GM18867 (cell line): ENCODE measurements around the gene MRTFB.
A peak's percentile ranks its signal among the peaks of the same experiment; 100 is the strongest.

Source experiments
- ATAC-seq: cut with Tn5 transposase; IDR thresholded peaks from one replicate; pipeline ENCODE4 v1.9.1; 2021; ENCODE audit warnings: mild to moderate bottlenecking, moderate library complexity; ENCODE audit not compliant: unreplicated experiment

MRTFB gene

GRCh38 chr16:14283786-14284185, 212.7 kb downstream of the MRTFB start:
- ATAC-seq, result no peak

- no peak for ATAC-seq
Measured at GRCh38 chr16:14284371-14284770, 213.3 kb downstream of the MRTFB start.

- ATAC-seq, result peak; percentile 38
Measured at GRCh38 chr16:14284930-14285512, 213.9 kb downstream of the MRTFB start.

- peak; percentile 75 for ATAC-seq
Measured at GRCh38 chr16:14285513-14286367, 214.6 kb downstream of the MRTFB start.

GRCh38 chr16:14286368-14287230, 215.5 kb downstream of the MRTFB start:
- peak; percentile 27 for ATAC-seq

GRCh38 chr16:14289692-14290340, 218.7 kb downstream of the MRTFB start:
- no peak for ATAC-seq

GRCh38 chr16:14291286-14291685, 220.2 kb downstream of the MRTFB start:
- ATAC-seq, result no peak

GRCh38 chr16:14292051-14292825, 221.1 kb downstream of the MRTFB start:
- no peak for ATAC-seq

GRCh38 chr16:14296663-14297062, 225.5 kb downstream of the MRTFB start:
- no peak for ATAC-seq

- ATAC-seq, result no peak
Measured at GRCh38 chr16:14298374-14299122, 227.4 kb downstream of the MRTFB start.

- ATAC-seq, result peak; percentile 40
Measured at GRCh38 chr16:14300705-14301168, 229.6 kb downstream of the MRTFB start.

GRCh38 chr16:14301169-14302030, 230.3 kb downstream of the MRTFB start:
- no peak for ATAC-seq

GRCh38 chr16:14302031-14302398, 230.9 kb downstream of the MRTFB start:
- peak; percentile 71 for ATAC-seq

GRCh38 chr16:14302399-14303181, 231.5 kb downstream of the MRTFB start:
- peak; percentile 19 for ATAC-seq

GRCh38 chr16:14303182-14303618, 232.1 kb downstream of the MRTFB start:
- no peak for ATAC-seq

- ATAC-seq, result no peak
Measured at GRCh38 chr16:14303639-14304394, 232.7 kb downstream of the MRTFB start.

GRCh38 chr16:14304891-14305460, 233.9 kb downstream of the MRTFB start:
- no peak for ATAC-seq
